Upper lobe of left lung (tissue), 4 donors: ENCODE data around the gene TENM4.

Experiments
- CTCF ChIP-seq, 6 experiments: fragments of 450-650 bp in 4 of 6; fragments of 200-600 bp in 2 of 6; sonication (generic) in 2 of 6; IDR thresholded peaks; one replicate each; pipeline ENCODE4 v1.5.1; 2016 to 2019; ENCODE audit warnings: antibody characterized with exemption in 6 of 6
- POLR2A ChIP-seq, 4 donors: fragments of 450-650 bp; IDR thresholded peaks; one replicate each; pipeline ENCODE4 v1.5.1; 2016 to 2017; ENCODE audit warnings: antibody characterized with exemption in 4 of 4, mild to moderate bottlenecking in 2 of 4
- POLR2AphosphoS5 ChIP-seq, 2 donors: sonication (generic); formaldehyde crosslinking; IDR thresholded peaks; one replicate each; pipeline ENCODE4 v1.5.1; 2017; ENCODE audit warnings: antibody characterized with exemption in 2 of 2

DNA sequence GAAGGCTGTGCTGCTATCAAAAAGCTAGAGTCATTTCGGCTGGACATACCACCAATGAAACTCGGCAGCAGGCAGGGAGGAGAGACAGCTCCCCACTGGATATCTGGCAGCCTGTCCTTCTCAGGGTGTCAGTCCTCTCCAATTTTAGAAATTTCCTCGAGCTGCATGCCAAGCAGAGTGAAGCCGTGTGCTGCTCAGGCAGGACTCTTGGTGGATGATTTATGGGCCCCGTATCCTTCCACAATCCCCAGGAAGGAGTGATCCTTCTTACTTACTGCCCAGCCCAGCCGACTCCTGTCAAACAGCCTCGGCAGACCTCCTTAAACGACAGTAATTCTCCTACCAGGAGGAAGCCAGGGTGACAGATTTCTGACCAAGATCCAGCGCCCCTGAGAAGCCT lies 410.4 kb downstream of the TENM4 start:
- TF ChIP-seq CTCF (IDR thresholded peaks at IDR 0.05) (no peak), POLR2A (IDR thresholded peaks at IDR 0.05) (no peak), POLR2AphosphoS5 (IDR thresholded peaks at IDR 0.05) (no peak)
